ENCODE data around the gene CCDC27.

- no peak for TF ChIP-seq CTCF (IDR thresholded peaks at IDR 0.05)
- TF ChIP-seq POLR2A (IDR thresholded peaks at IDR 0.05), result no peak
These were observed 44.8 kb upstream of the CCDC27 start for GRCh38 chr1:3707298-3707938.
